HepG2 (cell line): Measurements from ENCODE around the gene SDC1. TPM values are rescaled to one million over a fixed set of nuclear protein-coding genes. Genes with fewer than 3 reads are reported as not detected.

Source experiments
- ARNT ChIP-seq: fragments of 450-650 bp; IDR thresholded peaks from 2 replicates; pipeline ENCODE4 v1.6.1; 2017
- ATF6 ChIP-seq: sonication (generic); formaldehyde crosslinking; conservative IDR thresholded peaks from 2 replicates; pipeline ENCODE4 v1.4.0; 2020; ENCODE audit warnings: missing genetic modification reagents
- CSRNP1 ChIP-seq: sonication (generic); formaldehyde crosslinking; IDR thresholded peaks from 2 replicates; pipeline ENCODE4 v1.8.1; 2023; ENCODE audit warnings: mild to moderate bottlenecking, missing genetic modification reagents
- DPF2 ChIP-seq: sonication (generic); formaldehyde crosslinking; IDR thresholded peaks from 2 replicates; pipeline ENCODE4 v1.4.0; 2020; ENCODE audit warnings: mild to moderate bottlenecking, low read depth, missing genetic modification reagents, borderline replicate concordance
- HNRNPH1 ChIP-seq: fragments of 200-400 bp; formaldehyde crosslinking; optimal IDR thresholded peaks from 2 replicates; pipeline ENCODE3; 2017; ENCODE audit warnings: mild to moderate bottlenecking, low read depth, low read length
- HNRNPL ChIP-seq: fragments of 200-400 bp; formaldehyde crosslinking; IDR thresholded peaks from 2 replicates; pipeline ENCODE4 v1.6.1; 2017; ENCODE audit warnings: mild to moderate bottlenecking, low read depth, low read length
- KDM2A ChIP-seq: sonication (generic); formaldehyde crosslinking; IDR thresholded peaks from 2 replicates; pipeline ENCODE4 v1.4.0; 2020; ENCODE audit warnings: low read depth, missing genetic modification reagents, borderline replicate concordance
- MATR3 ChIP-seq: sonication (generic); formaldehyde crosslinking; IDR thresholded peaks from 2 replicates; pipeline ENCODE4 v1.4.0; 2020; ENCODE audit warnings: missing genetic modification reagents
- MTF1 ChIP-seq: sonication (generic); formaldehyde crosslinking; IDR thresholded peaks from 2 replicates; pipeline ENCODE4 v1.5.0; 2020; ENCODE audit warnings: missing genetic modification reagents
- RARA ChIP-seq: IDR thresholded peaks from 2 replicates; pipeline ENCODE4 v1.6.1; 2016; ENCODE audit warnings: missing genetic modification reagents, missing compliant biosample characterization
- RXRB ChIP-seq: IDR thresholded peaks from 2 replicates; pipeline ENCODE4 v1.6.1; 2016; ENCODE audit warnings: borderline replicate concordance, missing genetic modification reagents, missing compliant biosample characterization
- SAP130 ChIP-seq: IDR thresholded peaks from 2 replicates; pipeline ENCODE4 v1.6.1; 2016; ENCODE audit warnings: low read depth
- ZFP90 ChIP-seq: sonication (generic); formaldehyde crosslinking; IDR thresholded peaks from 2 replicates; pipeline ENCODE4 v1.8.0; 2022; ENCODE audit warnings: missing genetic modification reagents, mild to moderate bottlenecking, inconsistent platforms, borderline replicate concordance
- ZNF274 ChIP-seq: sonication (generic); formaldehyde crosslinking; IDR thresholded peaks from 2 replicates; pipeline ENCODE4 v1.5.1; 2020; ENCODE audit warnings: mild to moderate bottlenecking, missing genetic modification reagents
- ZNF354B ChIP-seq: sonication (generic); formaldehyde crosslinking; IDR thresholded peaks from 2 replicates; pipeline ENCODE4 v1.8.0; 2022; ENCODE audit warnings: mild to moderate bottlenecking, missing genetic modification reagents
- ZNF382 ChIP-seq: sonication (generic); formaldehyde crosslinking; IDR thresholded peaks from 2 replicates; pipeline ENCODE4 v1.5.0; 2020; ENCODE audit warnings: missing genetic modification reagents, mild to moderate bottlenecking, borderline replicate concordance
- ZNF75D ChIP-seq: sonication (generic); formaldehyde crosslinking; IDR thresholded peaks from 2 replicates; pipeline ENCODE4 v1.8.1; 2023; ENCODE audit warnings: missing genetic modification reagents, mild to moderate bottlenecking, borderline replicate concordance
- ZNF772 ChIP-seq: sonication (generic); formaldehyde crosslinking; IDR thresholded peaks from 2 replicates; pipeline ENCODE4 v1.5.0; 2020; ENCODE audit warnings: mild to moderate bottlenecking, missing genetic modification reagents
- ZNF816 ChIP-seq: sonication (generic); formaldehyde crosslinking; IDR thresholded peaks from 2 replicates; pipeline ENCODE4 v1.8.0; 2022; ENCODE audit warnings: missing genetic modification reagents, mild to moderate bottlenecking, borderline replicate concordance
- ZNF891 ChIP-seq: sonication (generic); formaldehyde crosslinking; IDR thresholded peaks from 2 replicates; pipeline ENCODE4 v1.5.0; 2020; ENCODE audit warnings: mild to moderate bottlenecking, missing genetic modification reagents
- ZSCAN30 ChIP-seq: sonication (generic); formaldehyde crosslinking; IDR thresholded peaks from 2 replicates; pipeline ENCODE4 v1.5.0; 2020; ENCODE audit warnings: mild to moderate bottlenecking, missing genetic modification reagents
- polyA plus RNA-seq, 8 experiments: library from polyadenylated mRNA; depleted of rRNA in 3 of 8; stranded (reverse) in 7 of 8; unstranded in 1 of 8; fragments of >200 nt; fragmentation: Illumina TruSeq in 4 of 8; extraction: Trizol in 4 of 8; gene quantifications; 2 replicates each; pipeline versions ENCODE4 v1.2.1 to v1.2.3, GENCODE V29; 2011 to 2016; ENCODE audit warnings: low read depth in 4 of 8, missing spikeins in 1 of 8, mixed read lengths in 1 of 8; ENCODE audit not compliant: insufficient read depth in 1 of 8
- total RNA-seq, 5 experiments: library from RNA; depleted of rRNA; stranded (reverse); fragments of >200 nt; fragmentation: Illumina TruSeq; extraction: Trizol; gene quantifications; 2 replicates each; pipeline ENCODE4 v1.2.3, GENCODE V29; 2016; ENCODE audit warnings: low read depth in 1 of 5
- TF ChIP-seq, protein P1 (sequence below): sonication (generic); formaldehyde crosslinking; IDR thresholded peaks from 2 replicates; pipeline ENCODE4 v1.4.0; 2020; ENCODE audit warnings: mild to moderate bottlenecking, missing genetic modification reagents
- TF ChIP-seq, protein P2 (sequence below): sonication (generic); formaldehyde crosslinking; IDR thresholded peaks from 2 replicates; pipeline ENCODE4 v1.8.1; 2023; ENCODE audit warnings: missing genetic modification reagents, inconsistent platforms, borderline replicate concordance
- TF ChIP-seq, protein P3 (sequence below): IDR thresholded peaks from 2 replicates; pipeline ENCODE4 v1.6.1; 2016; ENCODE audit warnings: control low read depth

The SDC1 gene
- total and polyA plus RNA-seq, 2 of the 13 experiments (the other 11 are each of a cell fraction or from before 2014, with no cell fraction given): 108 to 119 TPM

- no peak for TF ChIP-seq HNRNPH1
- TF ChIP-seq, protein P1, sequence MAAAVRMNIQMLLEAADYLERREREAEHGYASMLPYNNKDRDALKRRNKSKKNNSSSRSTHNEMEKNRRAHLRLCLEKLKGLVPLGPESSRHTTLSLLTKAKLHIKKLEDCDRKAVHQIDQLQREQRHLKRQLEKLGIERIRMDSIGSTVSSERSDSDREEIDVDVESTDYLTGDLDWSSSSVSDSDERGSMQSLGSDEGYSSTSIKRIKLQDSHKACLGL: no peak
- TF ChIP-seq ZNF354B (CRISPR knock-in tag): peak; percentile 71; the same call in 1 of the 2 replicates
- TF ChIP-seq, protein P2, sequence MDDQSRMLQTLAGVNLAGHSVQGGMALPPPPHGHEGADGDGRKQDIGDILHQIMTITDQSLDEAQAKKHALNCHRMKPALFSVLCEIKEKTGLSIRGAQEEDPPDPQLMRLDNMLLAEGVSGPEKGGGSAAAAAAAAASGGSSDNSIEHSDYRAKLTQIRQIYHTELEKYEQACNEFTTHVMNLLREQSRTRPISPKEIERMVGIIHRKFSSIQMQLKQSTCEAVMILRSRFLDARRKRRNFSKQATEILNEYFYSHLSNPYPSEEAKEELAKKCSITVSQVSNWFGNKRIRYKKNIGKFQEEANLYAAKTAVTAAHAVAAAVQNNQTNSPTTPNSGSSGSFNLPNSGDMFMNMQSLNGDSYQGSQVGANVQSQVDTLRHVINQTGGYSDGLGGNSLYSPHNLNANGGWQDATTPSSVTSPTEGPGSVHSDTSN: no peak
- TF ChIP-seq ZNF382 (CRISPR knock-in tag): no peak
- TF ChIP-seq MATR3 (CRISPR knock-in tag): no peak
- TF ChIP-seq RXRB (CRISPR knock-in tag): no peak
- TF ChIP-seq ATF6: no peak
- TF ChIP-seq ZNF891: no peak
- no peak for TF ChIP-seq ARNT
- TF ChIP-seq ZNF772 (CRISPR knock-in tag): no peak
- TF ChIP-seq, protein P3, sequence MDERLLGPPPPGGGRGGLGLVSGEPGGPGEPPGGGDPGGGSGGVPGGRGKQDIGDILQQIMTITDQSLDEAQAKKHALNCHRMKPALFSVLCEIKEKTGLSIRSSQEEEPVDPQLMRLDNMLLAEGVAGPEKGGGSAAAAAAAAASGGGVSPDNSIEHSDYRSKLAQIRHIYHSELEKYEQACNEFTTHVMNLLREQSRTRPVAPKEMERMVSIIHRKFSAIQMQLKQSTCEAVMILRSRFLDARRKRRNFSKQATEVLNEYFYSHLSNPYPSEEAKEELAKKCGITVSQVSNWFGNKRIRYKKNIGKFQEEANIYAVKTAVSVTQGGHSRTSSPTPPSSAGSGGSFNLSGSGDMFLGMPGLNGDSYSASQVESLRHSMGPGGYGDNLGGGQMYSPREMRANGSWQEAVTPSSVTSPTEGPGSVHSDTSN (CRISPR knock-in tag): no peak
- TF ChIP-seq DPF2: no peak
- no peak for TF ChIP-seq SAP130 (CRISPR knock-in tag)
- no peak for TF ChIP-seq RARA
- TF ChIP-seq HNRNPL: peak; percentile 93
- no peak for TF ChIP-seq ZFP90
- peak; percentile 15; the same call in 1 of the 2 replicates for TF ChIP-seq KDM2A (CRISPR knock-in tag)
- TF ChIP-seq ZNF75D: no peak
- no peak for TF ChIP-seq CSRNP1 (CRISPR knock-in tag)
- no peak for TF ChIP-seq MTF1 (CRISPR knock-in tag)
- no peak for TF ChIP-seq ZNF274 (CRISPR knock-in tag)
- TF ChIP-seq ZNF816 (CRISPR knock-in tag): no peak
- TF ChIP-seq ZSCAN30 (CRISPR knock-in tag): no peak
These were observed 7.6 kb downstream of the SDC1 start (continued) for GRCh38 chr2:20217041-20217970.
